Coronary artery (tissue), 2 donors: ENCODE data around the gene CKAP2.
A peak's percentile ranks its signal among the peaks of the same experiment; 100 is the strongest.

Source experiments
- DNase-seq: peaks from one replicate; pipeline ENCODE4 v3.0.0-alpha.2; 2017; ENCODE audit warnings: low spot score
- H3K27ac ChIP-seq, 2 donors: fragments of 200-600 bp; sonication (generic); one replicate each; pipeline ENCODE4 v1.5.1; 2016 to 2019
- H3K4me3 ChIP-seq: fragments of 200-600 bp; sonication (generic); 2 replicates; pipeline ENCODE4 v1.5.1; 2016; ENCODE audit warnings: mild to moderate bottlenecking, moderate library complexity
- CTCF ChIP-seq: fragments of 200-600 bp; sonication (generic); IDR thresholded peaks from one replicate; pipeline ENCODE4 v1.5.1; 2019; ENCODE audit warnings: antibody characterized with exemption

CKAP2 gene

GRCh38 chr13:52414051-52414450, 41.2 kb upstream of the CKAP2 start:
- Histone ChIP-seq H3K4me3 (no peak overlapping the region), H3K27ac (peak overlapping the region in 1 of 2 donors; percentile 6)
- DNase-seq = no peak
- no peak for TF ChIP-seq CTCF

GRCh38 chr13:52414963-52415362, 40.3 kb upstream of the CKAP2 start:
- no peak for DNase-seq
- Histone ChIP-seq H3K27ac (no peak overlapping the region), H3K4me3 (no peak overlapping the region)
- TF ChIP-seq CTCF = no peak

- H3K4me3 ChIP-seq = no peak overlapping the region
- no peak for TF ChIP-seq CTCF
- DNase-seq = no peak
- no peak overlapping the region for H3K27ac ChIP-seq
Measured at GRCh38 chr13:52419080-52419479, 36.2 kb upstream of the CKAP2 start.

- H3K4me3 ChIP-seq = no peak overlapping the region
- no peak for TF ChIP-seq CTCF
- DNase-seq = no peak
- H3K27ac ChIP-seq = no peak overlapping the region
Measured at GRCh38 chr13:52421216-52421615, 34.1 kb upstream of the CKAP2 start.

GRCh38 chr13:52428295-52428694, 27.0 kb upstream of the CKAP2 start:
- DNase-seq = no peak
- Histone ChIP-seq H3K4me3 (no peak overlapping the region), H3K27ac (no peak overlapping the region)
- TF ChIP-seq CTCF = no peak

- TF ChIP-seq CTCF = no peak
- H3K27ac ChIP-seq = no peak overlapping the region
- no peak for DNase-seq
- H3K4me3 ChIP-seq = no peak overlapping the region
Measured at GRCh38 chr13:52432456-52432855, 22.8 kb upstream of the CKAP2 start.

GRCh38 chr13:52446265-52446664, 9.0 kb upstream of the CKAP2 start:
- no peak for DNase-seq
- Histone ChIP-seq H3K4me3 (no peak overlapping the region), H3K27ac (no peak overlapping the region)
- no peak for TF ChIP-seq CTCF
